ENCODE results near the gene GUK1.

The GUK1 gene

DNA sequence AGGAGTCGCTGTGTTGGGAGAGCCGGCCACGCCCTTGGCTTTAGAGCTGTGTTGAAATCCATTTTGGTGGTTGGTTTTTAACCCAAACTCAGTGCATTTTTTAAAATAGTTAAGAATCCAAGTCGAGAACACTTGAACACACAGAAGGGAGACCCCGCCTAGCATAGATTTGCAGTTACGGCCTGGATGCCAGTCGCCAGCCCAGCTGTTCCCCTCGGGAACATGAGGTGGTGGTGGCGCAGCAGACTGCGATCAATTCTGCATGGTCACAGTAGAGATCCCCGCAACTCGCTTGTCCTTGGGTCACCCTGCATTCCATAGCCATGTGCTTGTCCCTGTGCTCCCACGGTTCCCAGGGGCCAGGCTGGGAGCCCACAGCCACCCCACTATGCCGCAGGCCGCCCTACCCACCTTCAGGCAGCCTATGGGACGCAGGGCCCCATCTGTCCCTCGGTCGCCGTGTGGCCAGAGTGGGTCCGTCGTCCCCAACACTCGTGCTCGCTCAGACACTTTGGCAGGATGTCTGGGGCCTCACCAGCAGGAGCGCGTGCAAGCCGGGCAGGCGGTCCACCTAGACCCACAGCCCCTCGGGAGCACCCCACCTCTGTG, 41.7 kb upstream of the GUK1 start:
- no peak overlapping the region for H3K4me3 ChIP-seq (ENCODE audit: low read depth, low read length)
- DNase-seq (ENCODE audit: low read depth): peak; percentile 10
- TF ChIP-seq, protein P1, sequence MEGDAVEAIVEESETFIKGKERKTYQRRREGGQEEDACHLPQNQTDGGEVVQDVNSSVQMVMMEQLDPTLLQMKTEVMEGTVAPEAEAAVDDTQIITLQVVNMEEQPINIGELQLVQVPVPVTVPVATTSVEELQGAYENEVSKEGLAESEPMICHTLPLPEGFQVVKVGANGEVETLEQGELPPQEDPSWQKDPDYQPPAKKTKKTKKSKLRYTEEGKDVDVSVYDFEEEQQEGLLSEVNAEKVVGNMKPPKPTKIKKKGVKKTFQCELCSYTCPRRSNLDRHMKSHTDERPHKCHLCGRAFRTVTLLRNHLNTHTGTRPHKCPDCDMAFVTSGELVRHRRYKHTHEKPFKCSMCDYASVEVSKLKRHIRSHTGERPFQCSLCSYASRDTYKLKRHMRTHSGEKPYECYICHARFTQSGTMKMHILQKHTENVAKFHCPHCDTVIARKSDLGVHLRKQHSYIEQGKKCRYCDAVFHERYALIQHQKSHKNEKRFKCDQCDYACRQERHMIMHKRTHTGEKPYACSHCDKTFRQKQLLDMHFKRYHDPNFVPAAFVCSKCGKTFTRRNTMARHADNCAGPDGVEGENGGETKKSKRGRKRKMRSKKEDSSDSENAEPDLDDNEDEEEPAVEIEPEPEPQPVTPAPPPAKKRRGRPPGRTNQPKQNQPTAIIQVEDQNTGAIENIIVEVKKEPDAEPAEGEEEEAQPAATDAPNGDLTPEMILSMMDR (IDR thresholded peaks at IDR 0.05; ENCODE audit: low read depth, low read length): no peak
- TF ChIP-seq MYC (IDR thresholded peaks at IDR 0.05; ENCODE audit: low read depth, low read length) (no peak), POLR2A (IDR thresholded peaks at IDR 0.05; ENCODE audit: extremely low read depth, insufficient read length) (no peak)
- TF ChIP-seq, protein P2, sequence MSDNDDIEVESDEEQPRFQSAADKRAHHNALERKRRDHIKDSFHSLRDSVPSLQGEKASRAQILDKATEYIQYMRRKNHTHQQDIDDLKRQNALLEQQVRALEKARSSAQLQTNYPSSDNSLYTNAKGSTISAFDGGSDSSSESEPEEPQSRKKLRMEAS (IDR thresholded peaks at IDR 0.05; ENCODE audit: low read depth, low read length): no peak

DNA sequence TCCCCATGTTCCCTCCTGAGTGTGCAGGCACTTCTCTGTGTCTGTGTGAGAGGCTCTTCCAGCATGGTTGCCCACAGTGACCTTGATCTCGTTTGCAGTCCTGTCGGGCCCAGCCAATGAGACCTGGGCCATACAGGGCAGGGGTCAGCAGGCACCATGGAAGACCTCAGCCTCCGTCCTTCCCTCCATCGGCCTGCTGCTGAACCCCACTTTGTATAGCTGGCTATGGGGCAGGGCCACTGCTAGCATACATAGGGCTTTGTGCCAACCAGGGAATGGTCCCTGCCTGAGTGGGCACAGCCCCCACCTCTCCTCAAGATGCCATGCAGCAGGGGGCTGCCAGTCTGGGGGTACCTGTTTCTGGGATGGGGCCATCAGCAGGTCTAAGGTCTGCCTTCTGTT, 40.7 kb upstream of the GUK1 start:
- no peak overlapping the region for H3K4me3 ChIP-seq (ENCODE audit: low read depth, low read length)
- TF ChIP-seq MYC (IDR thresholded peaks at IDR 0.05; ENCODE audit: low read depth, low read length) (no peak), POLR2A (IDR thresholded peaks at IDR 0.05; ENCODE audit: extremely low read depth, insufficient read length) (no peak)
- TF ChIP-seq, protein P2 (IDR thresholded peaks at IDR 0.05; ENCODE audit: low read depth, low read length): no peak
- TF ChIP-seq, protein P1 (IDR thresholded peaks at IDR 0.05; ENCODE audit: low read depth, low read length): no peak
- DNase-seq (ENCODE audit: low read depth): no peak

DNA sequence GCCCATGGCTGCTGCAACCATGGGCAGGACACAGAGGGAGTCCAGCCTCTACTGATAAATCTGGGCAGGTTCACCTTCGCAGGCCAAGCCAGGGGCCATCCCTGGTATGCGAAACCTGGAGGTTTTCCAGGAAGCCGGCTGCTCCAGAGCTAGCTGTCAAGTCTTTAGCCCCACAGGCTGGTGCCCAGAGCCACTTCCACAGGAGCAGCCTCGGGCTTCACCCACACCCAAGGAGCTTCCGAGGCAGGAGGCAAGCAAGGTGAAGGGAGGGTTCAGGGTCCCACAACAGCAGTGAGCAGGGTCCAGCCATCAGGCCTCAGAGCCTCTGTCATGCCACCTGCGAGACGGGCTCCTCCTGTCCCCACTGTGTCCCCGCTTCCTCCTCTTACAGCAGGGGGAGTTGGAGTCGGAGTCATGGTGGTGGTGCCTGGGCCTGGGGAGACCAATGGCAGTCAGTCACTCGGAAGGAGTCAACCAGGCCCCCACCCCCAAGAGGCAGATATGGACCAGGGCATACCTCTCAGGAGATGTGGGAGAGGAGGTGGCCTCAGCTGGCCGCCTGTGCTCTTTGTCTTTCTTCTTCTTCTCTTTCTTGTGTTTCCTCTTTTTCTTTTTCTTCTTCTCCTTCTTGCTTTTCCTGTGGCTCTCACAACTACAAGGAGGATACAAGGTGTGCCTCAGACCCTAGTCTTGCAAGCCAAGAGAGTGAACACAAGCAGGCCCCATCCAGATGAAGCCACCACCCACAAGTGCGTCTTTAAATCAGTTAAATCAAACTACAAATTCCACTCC, 39.1 kb upstream of the GUK1 start:
- no peak for DNase-seq (ENCODE audit: low read depth)

DNA sequence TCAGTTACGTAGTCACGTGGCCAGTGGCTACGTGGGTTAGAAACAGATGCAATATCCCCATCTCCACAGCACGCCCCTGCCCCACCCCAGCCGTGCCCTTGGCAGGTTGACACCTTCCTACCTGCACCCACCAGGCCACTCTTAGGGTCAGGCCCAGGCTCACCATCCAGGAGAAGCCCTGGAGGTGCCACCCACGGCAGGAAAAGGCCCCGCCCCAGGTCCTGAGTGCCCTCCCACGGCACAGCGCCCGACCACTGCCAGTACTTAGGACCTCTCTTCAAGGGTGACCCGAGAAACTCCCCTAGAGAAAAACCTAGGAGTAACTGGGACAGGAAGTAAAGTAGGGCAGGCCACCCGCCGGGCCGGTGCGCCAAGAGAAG, 38.5 kb upstream of the GUK1 start:
- peak; percentile 41 for DNase-seq (ENCODE audit: low read depth)
- peak overlapping the region; percentile 71 for H3K4me3 ChIP-seq (ENCODE audit: low read depth, low read length)
- TF ChIP-seq, protein P1 (IDR thresholded peaks at IDR 0.05; ENCODE audit: low read depth, low read length): no peak
- TF ChIP-seq, protein P2 (IDR thresholded peaks at IDR 0.05; ENCODE audit: low read depth, low read length): no peak
- no peak for TF ChIP-seq POLR2A (IDR thresholded peaks at IDR 0.05; ENCODE audit: extremely low read depth, insufficient read length)
- no peak for TF ChIP-seq MYC (IDR thresholded peaks at IDR 0.05; ENCODE audit: low read depth, low read length)

More for the DNA sequence above, 39.1 kb upstream of the GUK1 start:
- H3K4me3 ChIP-seq (ENCODE audit: low read depth, low read length): peak overlapping the region; percentile 71
- TF ChIP-seq, protein P1 (IDR thresholded peaks at IDR 0.05; ENCODE audit: low read depth, low read length): no peak

DNA sequence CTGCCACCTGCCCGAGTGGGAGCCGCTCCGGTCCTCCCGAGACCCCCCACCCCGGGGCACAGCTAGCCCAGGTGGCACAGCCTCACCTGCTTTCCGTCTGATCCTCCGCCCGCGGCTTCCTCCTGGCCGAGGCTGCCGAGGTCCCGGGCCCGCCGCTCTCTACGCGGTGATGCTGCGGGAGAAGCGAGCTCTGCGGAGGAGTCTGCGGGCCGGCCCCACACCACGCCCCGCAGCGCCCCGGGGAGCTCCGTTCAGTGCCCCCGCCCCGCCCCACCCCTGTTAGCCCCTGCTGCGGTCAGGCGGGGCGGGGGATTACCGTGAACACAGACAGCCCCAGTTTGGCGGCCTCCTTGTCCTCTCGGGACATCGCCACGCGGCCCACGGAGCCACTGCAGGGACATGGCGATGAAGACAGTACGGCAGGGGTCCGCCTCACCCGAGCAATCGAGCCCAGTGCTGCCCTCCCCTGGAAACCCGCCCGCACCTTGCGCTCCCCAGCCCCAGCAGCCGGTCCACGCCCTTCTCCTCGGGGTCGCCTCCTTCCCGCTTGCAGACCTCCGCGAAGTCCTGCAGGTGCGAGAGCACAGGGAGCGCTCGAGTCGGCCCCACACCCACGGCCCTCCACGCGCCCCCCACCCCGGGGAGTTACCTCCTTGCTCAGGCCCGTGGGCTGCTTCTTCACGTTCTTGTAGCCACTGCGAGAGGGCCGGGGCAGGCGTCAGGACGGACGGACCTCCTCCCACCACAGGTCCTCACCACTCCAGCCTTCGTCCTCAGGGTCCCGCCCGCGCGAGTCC, 37.9 kb upstream of the GUK1 start:
- TF ChIP-seq, protein P1 (IDR thresholded peaks at IDR 0.05; ENCODE audit: low read depth, low read length): peak; percentile 17
- TF ChIP-seq POLR2A (IDR thresholded peaks at IDR 0.05; ENCODE audit: extremely low read depth, insufficient read length): no peak
- DNase-seq (ENCODE audit: low read depth): peak; percentile 76
- H3K4me3 ChIP-seq (ENCODE audit: low read depth, low read length): peak overlapping the region; percentile 71
